ENCODE data around the gene ADAM17. TPM values are rescaled to one million over a fixed set of nuclear protein-coding genes. Genes with fewer than 3 reads are reported as not detected.
A peak's percentile ranks its signal among the peaks of the same experiment; 100 is the strongest.

The ADAM17 gene
- total and polyA plus RNA-seq, 2 of the 13 experiments (the other 11 are each of a cell fraction or from before 2014, with no cell fraction given): 6.5 to 33.4 TPM

GRCh38 chr2:9490789-9491188, 64.8 kb downstream of the ADAM17 start (continued):
- TF ChIP-seq, protein P1, sequence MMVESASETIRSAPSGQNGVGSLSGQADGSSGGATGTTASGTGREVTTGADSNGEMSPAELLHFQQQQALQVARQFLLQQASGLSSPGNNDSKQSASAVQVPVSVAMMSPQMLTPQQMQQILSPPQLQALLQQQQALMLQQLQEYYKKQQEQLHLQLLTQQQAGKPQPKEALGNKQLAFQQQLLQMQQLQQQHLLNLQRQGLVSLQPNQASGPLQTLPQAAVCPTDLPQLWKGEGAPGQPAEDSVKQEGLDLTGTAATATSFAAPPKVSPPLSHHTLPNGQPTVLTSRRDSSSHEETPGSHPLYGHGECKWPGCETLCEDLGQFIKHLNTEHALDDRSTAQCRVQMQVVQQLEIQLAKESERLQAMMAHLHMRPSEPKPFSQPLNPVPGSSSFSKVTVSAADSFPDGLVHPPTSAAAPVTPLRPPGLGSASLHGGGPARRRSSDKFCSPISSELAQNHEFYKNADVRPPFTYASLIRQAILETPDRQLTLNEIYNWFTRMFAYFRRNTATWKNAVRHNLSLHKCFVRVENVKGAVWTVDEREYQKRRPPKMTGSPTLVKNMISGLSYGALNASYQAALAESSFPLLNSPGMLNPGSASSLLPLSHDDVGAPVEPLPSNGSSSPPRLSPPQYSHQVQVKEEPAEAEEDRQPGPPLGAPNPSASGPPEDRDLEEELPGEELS (CRISPR knock-in tag; IDR thresholded peaks at IDR 0.05): peak; percentile 43
- TF ChIP-seq, protein P2, sequence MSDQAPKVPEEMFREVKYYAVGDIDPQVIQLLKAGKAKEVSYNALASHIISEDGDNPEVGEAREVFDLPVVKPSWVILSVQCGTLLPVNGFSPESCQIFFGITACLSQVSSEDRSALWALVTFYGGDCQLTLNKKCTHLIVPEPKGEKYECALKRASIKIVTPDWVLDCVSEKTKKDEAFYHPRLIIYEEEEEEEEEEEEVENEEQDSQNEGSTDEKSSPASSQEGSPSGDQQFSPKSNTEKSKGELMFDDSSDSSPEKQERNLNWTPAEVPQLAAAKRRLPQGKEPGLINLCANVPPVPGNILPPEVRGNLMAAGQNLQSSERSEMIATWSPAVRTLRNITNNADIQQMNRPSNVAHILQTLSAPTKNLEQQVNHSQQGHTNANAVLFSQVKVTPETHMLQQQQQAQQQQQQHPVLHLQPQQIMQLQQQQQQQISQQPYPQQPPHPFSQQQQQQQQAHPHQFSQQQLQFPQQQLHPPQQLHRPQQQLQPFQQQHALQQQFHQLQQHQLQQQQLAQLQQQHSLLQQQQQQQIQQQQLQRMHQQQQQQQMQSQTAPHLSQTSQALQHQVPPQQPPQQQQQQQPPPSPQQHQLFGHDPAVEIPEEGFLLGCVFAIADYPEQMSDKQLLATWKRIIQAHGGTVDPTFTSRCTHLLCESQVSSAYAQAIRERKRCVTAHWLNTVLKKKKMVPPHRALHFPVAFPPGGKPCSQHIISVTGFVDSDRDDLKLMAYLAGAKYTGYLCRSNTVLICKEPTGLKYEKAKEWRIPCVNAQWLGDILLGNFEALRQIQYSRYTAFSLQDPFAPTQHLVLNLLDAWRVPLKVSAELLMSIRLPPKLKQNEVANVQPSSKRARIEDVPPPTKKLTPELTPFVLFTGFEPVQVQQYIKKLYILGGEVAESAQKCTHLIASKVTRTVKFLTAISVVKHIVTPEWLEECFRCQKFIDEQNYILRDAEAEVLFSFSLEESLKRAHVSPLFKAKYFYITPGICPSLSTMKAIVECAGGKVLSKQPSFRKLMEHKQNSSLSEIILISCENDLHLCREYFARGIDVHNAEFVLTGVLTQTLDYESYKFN (CRISPR knock-in tag; conservative IDR thresholded peaks at IDR 0.05): peak; percentile 73
- TF ChIP-seq ESRRA (CRISPR knock-in tag; IDR thresholded peaks at IDR 0.05; ENCODE audit: low read depth): peak; percentile 64; the same call in 1 of the 2 replicates
- TF ChIP-seq IKZF4 (CRISPR knock-in tag; IDR thresholded peaks at IDR 0.05; ENCODE audit: borderline replicate concordance, low read depth, not compliant biosample characterization): no peak
- no peak for TF ChIP-seq DNMT3B (CRISPR knock-in tag; conservative IDR thresholded peaks at IDR 0.05)
- TF ChIP-seq PITX1 (CRISPR knock-in tag; IDR thresholded peaks at IDR 0.05): no peak
- no peak for TF ChIP-seq FOXA1 (IDR thresholded peaks at IDR 0.05)
- peak; percentile 62; the same call in 1 of the 2 replicates for TF ChIP-seq FOXA1 (CRISPR knock-in tag; IDR thresholded peaks at IDR 0.05)
- no peak for TF ChIP-seq PRMT3 (CRISPR knock-in tag; IDR thresholded peaks at IDR 0.05; ENCODE audit: borderline replicate concordance, low read depth)
- peak; percentile 59 for TF ChIP-seq HNF4A (CRISPR knock-in tag; IDR thresholded peaks at IDR 0.05)
- TF ChIP-seq, protein P3, sequence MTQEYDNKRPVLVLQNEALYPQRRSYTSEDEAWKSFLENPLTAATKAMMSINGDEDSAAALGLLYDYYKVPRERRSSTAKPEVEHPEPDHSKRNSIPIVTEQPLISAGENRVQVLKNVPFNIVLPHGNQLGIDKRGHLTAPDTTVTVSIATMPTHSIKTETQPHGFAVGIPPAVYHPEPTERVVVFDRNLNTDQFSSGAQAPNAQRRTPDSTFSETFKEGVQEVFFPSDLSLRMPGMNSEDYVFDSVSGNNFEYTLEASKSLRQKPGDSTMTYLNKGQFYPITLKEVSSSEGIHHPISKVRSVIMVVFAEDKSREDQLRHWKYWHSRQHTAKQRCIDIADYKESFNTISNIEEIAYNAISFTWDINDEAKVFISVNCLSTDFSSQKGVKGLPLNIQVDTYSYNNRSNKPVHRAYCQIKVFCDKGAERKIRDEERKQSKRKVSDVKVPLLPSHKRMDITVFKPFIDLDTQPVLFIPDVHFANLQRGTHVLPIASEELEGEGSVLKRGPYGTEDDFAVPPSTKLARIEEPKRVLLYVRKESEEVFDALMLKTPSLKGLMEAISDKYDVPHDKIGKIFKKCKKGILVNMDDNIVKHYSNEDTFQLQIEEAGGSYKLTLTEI (CRISPR knock-in tag; conservative IDR thresholded peaks at IDR 0.05): no peak
- TF ChIP-seq KLF11 (CRISPR knock-in tag; IDR thresholded peaks at IDR 0.05): no peak
- TF ChIP-seq ZNF773 (CRISPR knock-in tag; IDR thresholded peaks at IDR 0.05; ENCODE audit: borderline replicate concordance): no peak
- no peak for TF ChIP-seq TGIF2 (CRISPR knock-in tag; IDR thresholded peaks at IDR 0.05)
- TF ChIP-seq MIER3 (CRISPR knock-in tag; IDR thresholded peaks at IDR 0.05; ENCODE audit: borderline replicate concordance): no peak
- no peak for TF ChIP-seq ZNF335 (CRISPR knock-in tag; IDR thresholded peaks at IDR 0.05)
- TF ChIP-seq TAF15 (IDR thresholded peaks at IDR 0.05; ENCODE audit: low read depth, low read length, poor library complexity, severe bottlenecking): no peak
- no peak for TF ChIP-seq GZF1 (CRISPR knock-in tag; IDR thresholded peaks at IDR 0.05)
- TF ChIP-seq RFX5 (IDR thresholded peaks at IDR 0.05; ENCODE audit: low read depth, low read length): no peak
- TF ChIP-seq IRF2 (CRISPR knock-in tag; IDR thresholded peaks at IDR 0.05): peak; percentile 31; the same call in 1 of the 2 replicates
- TF ChIP-seq TP53 (CRISPR knock-in tag; conservative IDR thresholded peaks at IDR 0.05): no peak
